ENCODE measurements around the gene ZNHIT1.

ZNHIT1 gene

GRCh38 chr7:101220295-101220694 is 2.3 kb downstream of the ZNHIT1 start:
- DNase-seq: no peak

- no peak for DNase-seq
Observed at GRCh38 chr7:101222275-101222830, 4.4 kb downstream of the ZNHIT1 start.

- DNase-seq: no peak
Observed at GRCh38 chr7:101223528-101223927, 5.6 kb downstream of the ZNHIT1 start.

GRCh38 chr7:101225650-101226049 is 7.7 kb downstream of the ZNHIT1 start:
- DNase-seq: no peak

- DNase-seq: no peak
Observed at GRCh38 chr7:101226721-101227120, 8.8 kb downstream of the ZNHIT1 start.

GRCh38 chr7:101231644-101232043 is 13.7 kb downstream of the ZNHIT1 start:
- DNase-seq: no peak

- DNase-seq: no peak
Observed at GRCh38 chr7:101232141-101232850, 14.3 kb downstream of the ZNHIT1 start.

GRCh38 chr7:101233907-101234547 is 16.1 kb downstream of the ZNHIT1 start:
- no peak for DNase-seq

GRCh38 chr7:101234636-101235035 is 16.7 kb downstream of the ZNHIT1 start:
- DNase-seq: no peak

GRCh38 chr7:101235050-101235449 is 17.1 kb downstream of the ZNHIT1 start:
- DNase-seq: no peak

- DNase-seq: no peak
Observed at GRCh38 chr7:101235522-101235921, 17.6 kb downstream of the ZNHIT1 start.

GRCh38 chr7:101236292-101236835 is 18.4 kb downstream of the ZNHIT1 start:
- DNase-seq: no peak

- DNase-seq: no peak
Observed at GRCh38 chr7:101237206-101238067, 19.5 kb downstream of the ZNHIT1 start, which contains the start of gene CLDN15. Gene CLDN15, minus strand, starts transcription at chr7:101237802. Its CDS starts 221 bp downstream, at chr7:101237581.

GRCh38 chr7:101238226-101239182 is 20.5 kb downstream of the ZNHIT1 start:
- DNase-seq: no peak

GRCh38 chr7:101239191-101239950 is 21.4 kb downstream of the ZNHIT1 start:
- DNase-seq: no peak

GRCh38 chr7:101239951-101240220 is 21.9 kb downstream of the ZNHIT1 start:
- DNase-seq: no peak

- no peak for DNase-seq
Observed at GRCh38 chr7:101240226-101241014, 22.5 kb downstream of the ZNHIT1 start.

GRCh38 chr7:101241015-101241363 is 23.0 kb downstream of the ZNHIT1 start:
- no peak for DNase-seq

GRCh38 chr7:101241443-101242349 is 23.7 kb downstream of the ZNHIT1 start:
- DNase-seq: no peak

Data from activated CD8-positive, alpha-beta memory T cell treated with anti-CD3 and anti-CD28 coated beads for 24 hours (primary cell).